ENCODE data around the gene SLC25A23.

DNA sequence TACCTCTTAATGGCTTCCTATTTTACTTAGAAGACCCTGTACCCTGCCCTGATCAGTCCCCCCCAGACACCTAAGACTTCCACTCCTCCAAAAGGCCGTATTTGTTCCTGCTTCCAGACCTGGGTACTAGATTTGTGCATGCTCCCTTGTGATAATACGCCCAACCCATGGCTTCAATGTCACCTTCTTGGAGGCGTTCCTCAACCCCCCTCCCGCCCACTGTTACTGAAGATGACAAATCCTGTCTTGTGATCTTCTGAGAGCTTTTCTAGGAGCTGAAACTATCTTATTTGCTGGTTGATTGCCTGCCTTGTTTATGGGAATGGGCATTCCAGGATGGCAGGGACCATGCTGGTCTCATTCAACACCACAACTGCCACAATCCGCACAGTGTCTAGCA is 9.4 kb downstream of the SLC25A23 start:
- TF ChIP-seq, protein P1, sequence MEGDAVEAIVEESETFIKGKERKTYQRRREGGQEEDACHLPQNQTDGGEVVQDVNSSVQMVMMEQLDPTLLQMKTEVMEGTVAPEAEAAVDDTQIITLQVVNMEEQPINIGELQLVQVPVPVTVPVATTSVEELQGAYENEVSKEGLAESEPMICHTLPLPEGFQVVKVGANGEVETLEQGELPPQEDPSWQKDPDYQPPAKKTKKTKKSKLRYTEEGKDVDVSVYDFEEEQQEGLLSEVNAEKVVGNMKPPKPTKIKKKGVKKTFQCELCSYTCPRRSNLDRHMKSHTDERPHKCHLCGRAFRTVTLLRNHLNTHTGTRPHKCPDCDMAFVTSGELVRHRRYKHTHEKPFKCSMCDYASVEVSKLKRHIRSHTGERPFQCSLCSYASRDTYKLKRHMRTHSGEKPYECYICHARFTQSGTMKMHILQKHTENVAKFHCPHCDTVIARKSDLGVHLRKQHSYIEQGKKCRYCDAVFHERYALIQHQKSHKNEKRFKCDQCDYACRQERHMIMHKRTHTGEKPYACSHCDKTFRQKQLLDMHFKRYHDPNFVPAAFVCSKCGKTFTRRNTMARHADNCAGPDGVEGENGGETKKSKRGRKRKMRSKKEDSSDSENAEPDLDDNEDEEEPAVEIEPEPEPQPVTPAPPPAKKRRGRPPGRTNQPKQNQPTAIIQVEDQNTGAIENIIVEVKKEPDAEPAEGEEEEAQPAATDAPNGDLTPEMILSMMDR (IDR thresholded peaks at IDR 0.05), result no peak
- TF ChIP-seq POLR2AphosphoS5 (IDR thresholded peaks at IDR 0.05) (no peak), POLR2A (IDR thresholded peaks at IDR 0.05) (no peak)
